Stimulated activated CD4-positive, alpha-beta T cell treated with anti-CD3 and anti-CD28 coated beads, Interleukin-2, amount 100 ng/mL, for 4 hours (primary cell): ENCODE results near the gene SNRNP25.
"Not testable (repeated sequence)": the region's sequence is repeated elsewhere in the genome, so short reads cannot be mapped to it uniquely, and the experiment has no call there.

Experiments used
- DNase-seq: peaks from one replicate; pipeline ENCODE4 v3.0.0-alpha.2; 2020; ENCODE audit warnings: low read depth

The SNRNP25 gene

GRCh38 chr16:42069-42457 is 11.6 kb upstream of the SNRNP25 start:
- no peak for DNase-seq

GRCh38 chr16:42691-43090 is 10.9 kb upstream of the SNRNP25 start:
- DNase-seq: no peak

- no peak for DNase-seq
These were observed 10.3 kb upstream of the SNRNP25 start for GRCh38 chr16:43294-43693.

GRCh38 chr16:44655-45054 is 9.0 kb upstream of the SNRNP25 start:
- no peak for DNase-seq

GRCh38 chr16:45454-45853 is 8.2 kb upstream of the SNRNP25 start:
- DNase-seq: no peak

GRCh38 chr16:46510-46909 is 7.1 kb upstream of the SNRNP25 start:
- not testable (repeated sequence) for DNase-seq

GRCh38 chr16:47234-47633 is 6.4 kb upstream of the SNRNP25 start:
- no peak for DNase-seq

GRCh38 chr16:50769-51591 is 2.6 kb upstream of the SNRNP25 start:
- DNase-seq: no peak

GRCh38 chr16:54237-54581 is 581 bp downstream of the SNRNP25 start:
- no peak for DNase-seq

GRCh38 chr16:55571-56136 is 2.0 kb downstream of the SNRNP25 start:
- DNase-seq: no peak

- DNase-seq: no peak
These were observed 2.8 kb downstream of the SNRNP25 start for GRCh38 chr16:56231-56927.

GRCh38 chr16:57711-58110 is 4.1 kb downstream of the SNRNP25 start:
- no peak for DNase-seq

GRCh38 chr16:58491-59439 is 5.1 kb downstream of the SNRNP25 start:
- DNase-seq: no peak

- no peak for DNase-seq
These were observed 5.9 kb downstream of the SNRNP25 start for GRCh38 chr16:59440-60059.

- no peak for DNase-seq
These were observed 6.5 kb downstream of the SNRNP25 start for GRCh38 chr16:60166-60565.

- DNase-seq: no peak
These were observed 7.6 kb downstream of the SNRNP25 start for GRCh38 chr16:60929-61878.

GRCh38 chr16:61879-62281 is 8.3 kb downstream of the SNRNP25 start:
- DNase-seq: no peak

- DNase-seq: no peak
These were observed 8.8 kb downstream of the SNRNP25 start for GRCh38 chr16:62283-62967.

GRCh38 chr16:62968-63391 is 9.4 kb downstream of the SNRNP25 start:
- no peak for DNase-seq

GRCh38 chr16:63466-63865 is 9.8 kb downstream of the SNRNP25 start:
- no peak for DNase-seq
